A673 (cell line): ENCODE data around the gene MAGI1.

Experiments used
- CTCF ChIP-seq: fragments of 300-800, 200-600 bp; sonication (generic); conservative IDR thresholded peaks from 2 replicates; pipeline ENCODE4 v1.5.1; 2017; ENCODE audit warnings: low read depth, mild to moderate bottlenecking, antibody characterized with exemption, low read length, moderate library complexity, mixed read lengths
- EZH2 ChIP-seq: fragments of 200-600 bp; sonication (generic); IDR thresholded peaks from 2 replicates; pipeline ENCODE4 v1.6.1; 2017; ENCODE audit warnings: borderline replicate concordance, low read depth, mild to moderate bottlenecking, mixed read lengths, antibody characterized with exemption, low read length; ENCODE audit not compliant: poor library complexity, severe bottlenecking

- TF ChIP-seq CTCF (no peak), EZH2 (no peak)
These were observed 59.6 kb downstream of the MAGI1 start for GRCh38 chr3:65979162-65979561.
